ENCODE data around the gene CRTAC1. TPM values are rescaled to one million over a fixed set of nuclear protein-coding genes. Genes with fewer than 3 reads are reported as not detected.

Gene CRTAC1
- total and polyA plus RNA-seq, 12 donors = 0.22 to 12.4 (median 1.4) TPM

- DNase-seq (no peak), ATAC-seq (no peak)
- Histone ChIP-seq H3K9me3 (no peaks in the 10 kb centered on the region), H3K36me3 (no peaks in the 10 kb centered on the region), H3K4me1 (no peaks in the 10 kb centered on the region), H3K27me3 (peaks cover 0 to 31% (median 6%) of the 10 kb centered on the region in 7 donors), H3K27ac (no peak overlapping the region), H3K4me3 (no peak overlapping the region)
- TF ChIP-seq CTCF (IDR thresholded peaks at IDR 0.05) = no peak
- intact Hi-C loops (cut with DNase I) = no loop called here
- 63 to 65% methylated on average over 8 of the region's 8 CpGs for WGBS, 2 donors
Measured at GRCh38 chr10:97937928-97938327, 92.5 kb downstream of the CRTAC1 start.

- Histone ChIP-seq H3K27ac (no peak overlapping the region), H3K36me3 (no peaks in the 10 kb centered on the region), H3K27me3 (peaks cover 0 to 31% (median 6%) of the 10 kb centered on the region in 7 donors), H3K4me1 (no peaks in the 10 kb centered on the region), H3K4me3 (no peak overlapping the region), H3K9me3 (no peaks in the 10 kb centered on the region)
- TF ChIP-seq CTCF (IDR thresholded peaks at IDR 0.05) = no peak
- intact Hi-C loops (cut with DNase I) = no loop called here
- DNase-seq = no peak
- no peak for ATAC-seq
- 75 to 84% methylated on average over 5 of the region's 5 CpGs for WGBS, 2 donors
Measured at GRCh38 chr10:97937054-97937453, 93.4 kb downstream of the CRTAC1 start.

GRCh38 chr10:97936126-97936525 lies 94.3 kb downstream of the CRTAC1 start:
- Histone ChIP-seq H3K4me3 (no peak overlapping the region), H3K27ac (no peak overlapping the region), H3K9me3 (no peaks in the 10 kb centered on the region), H3K4me1 (no peaks in the 10 kb centered on the region), H3K36me3 (no peaks in the 10 kb centered on the region), H3K27me3 (peaks cover 0 to 24% (median 6%) of the 10 kb centered on the region in 7 donors)
- no peak for ATAC-seq
- intact Hi-C loops (cut with DNase I) = no loop called here
- no peak for TF ChIP-seq CTCF (IDR thresholded peaks at IDR 0.05)
- DNase-seq = no peak
- 89% methylated on average over 23 of the region's 23 CpGs for WGBS, 2 donors

GRCh38 chr10:97932932-97933530 lies 97.4 kb downstream of the CRTAC1 start:
- no peak for ATAC-seq
- DNase-seq = no peak
- intact Hi-C loops (cut with DNase I) = no loop called here
- TF ChIP-seq CTCF (IDR thresholded peaks at IDR 0.05) = no peak
- Histone ChIP-seq H3K9me3 (no peaks in the 10 kb centered on the region), H3K36me3 (no peaks in the 10 kb centered on the region), H3K4me1 (no peaks in the 10 kb centered on the region), H3K27me3 (peaks cover 0 to 20% (median 5%) of the 10 kb centered on the region in 7 donors), H3K4me3 (no peak overlapping the region), H3K27ac (no peak overlapping the region)
- WGBS, 2 donors = 87 to 88% methylated on average over 10 of the region's 10 CpGs
